Activated T-cell treated with anti-CD3 and anti-CD28 coated beads for 24 hours (primary cell): ENCODE measurements around the gene ZNF354B.
"Not testable (repeated sequence)": the region's sequence is repeated elsewhere in the genome, so short reads cannot be mapped to it uniquely, and the experiment has no call there.

Experiments
- DNase-seq: peaks from one replicate; pipeline ENCODE4 v3.0.0-alpha.2; 2020; ENCODE audit warnings: low read depth

The ZNF354B gene

DNA sequence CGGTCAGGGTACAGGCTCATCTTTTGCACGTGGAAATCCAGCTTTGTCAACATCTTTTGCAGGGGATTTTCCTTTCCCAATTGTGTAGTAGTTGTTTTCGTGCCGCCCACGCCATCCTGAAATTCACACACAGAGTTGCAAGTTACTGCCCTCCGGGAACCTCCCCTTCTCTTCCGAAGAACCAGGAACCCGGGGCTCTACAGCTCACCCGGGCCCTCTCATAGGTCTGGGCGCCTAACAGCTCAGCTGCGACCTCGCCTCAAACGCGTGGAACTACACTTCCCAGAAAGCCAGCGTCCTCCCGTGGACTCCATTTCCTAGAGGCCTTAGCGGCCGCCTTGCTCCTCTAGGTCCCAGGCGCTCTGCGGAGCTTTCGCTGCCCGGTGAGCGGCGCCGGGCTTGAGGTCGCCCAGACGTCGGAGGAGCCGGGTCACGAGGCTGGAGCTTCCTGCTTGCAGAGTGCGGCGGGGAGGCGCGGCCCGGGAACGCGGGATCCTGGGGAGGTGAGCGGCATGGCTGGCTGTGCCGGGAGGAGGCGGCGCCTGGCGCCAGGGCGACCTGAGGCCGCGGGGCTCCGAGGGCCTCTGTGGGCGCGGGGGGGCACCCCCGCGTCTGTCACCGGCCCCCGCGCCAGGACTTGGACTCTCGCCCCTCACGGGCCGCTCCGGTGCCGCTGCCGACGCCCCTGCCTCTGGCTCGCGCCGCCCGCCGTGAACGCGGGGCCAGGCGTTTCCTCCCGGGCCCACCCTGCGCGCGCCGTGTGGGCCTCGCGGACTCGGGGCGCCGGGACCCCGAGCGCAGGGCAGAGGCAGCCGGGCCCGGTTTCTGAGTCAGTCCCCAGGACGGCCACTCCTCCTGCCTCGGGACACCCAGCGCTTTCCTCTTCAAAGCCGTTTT is at the start of gene ZNF354B:
TSS of gene ZNF354B (plus strand) at position 329 of the 897 bp plus-strand sequence. CDS start 1,095 bp downstream, outside the sequence.
- peak; percentile 78 for DNase-seq

DNA sequence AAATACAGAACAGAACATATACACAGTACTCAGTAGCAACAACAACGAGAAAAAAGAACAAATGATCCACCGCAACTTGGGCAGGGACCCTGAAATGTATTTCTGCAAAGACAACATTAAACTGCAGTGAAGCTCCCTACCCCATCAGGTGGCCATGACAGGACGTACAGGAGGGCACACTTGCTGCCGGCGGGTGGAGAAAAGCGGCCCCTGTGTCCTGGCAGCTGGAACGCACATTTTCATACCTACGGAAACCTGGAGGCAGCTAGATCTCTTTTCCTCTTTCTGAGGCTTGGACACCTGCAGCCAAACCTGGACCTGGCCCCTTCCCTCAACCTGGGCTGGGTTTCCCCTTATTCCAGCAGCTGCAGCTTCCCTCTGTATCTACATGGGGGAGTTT is 42.2 kb upstream of the ZNF354B start:
- DNase-seq: no peak

DNA sequence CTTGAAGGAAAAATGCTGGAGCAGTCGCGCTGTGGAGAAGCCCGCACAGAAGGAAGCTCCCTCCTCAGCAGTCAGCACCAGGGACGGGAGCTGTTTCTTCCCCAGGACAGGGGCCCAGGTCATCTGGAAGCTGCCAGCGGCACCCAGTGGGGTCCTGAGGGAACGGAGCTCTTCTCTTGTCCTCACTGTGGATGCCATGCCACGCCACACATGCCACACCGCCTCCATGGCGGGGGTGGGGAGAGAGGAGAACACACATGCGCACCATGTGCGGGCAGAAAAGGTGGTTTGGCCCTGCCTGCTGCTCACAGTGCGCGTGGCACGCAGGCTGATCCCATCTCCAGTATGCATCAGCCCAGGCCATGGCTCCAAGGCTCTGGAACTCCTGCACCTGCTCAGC is 41.7 kb upstream of the ZNF354B start:
- no peak for DNase-seq

- DNase-seq: no peak
Measured at GRCh38 chr5:178820001-178820400, 39.8 kb upstream of the ZNF354B start.

GRCh38 chr5:178825444-178825843 is 34.3 kb upstream of the ZNF354B start:
- no peak for DNase-seq

GRCh38 chr5:178826216-178826615 is 33.5 kb upstream of the ZNF354B start:
- no peak for DNase-seq

GRCh38 chr5:178827636-178828035 is 32.1 kb upstream of the ZNF354B start:
- no peak for DNase-seq

DNA sequence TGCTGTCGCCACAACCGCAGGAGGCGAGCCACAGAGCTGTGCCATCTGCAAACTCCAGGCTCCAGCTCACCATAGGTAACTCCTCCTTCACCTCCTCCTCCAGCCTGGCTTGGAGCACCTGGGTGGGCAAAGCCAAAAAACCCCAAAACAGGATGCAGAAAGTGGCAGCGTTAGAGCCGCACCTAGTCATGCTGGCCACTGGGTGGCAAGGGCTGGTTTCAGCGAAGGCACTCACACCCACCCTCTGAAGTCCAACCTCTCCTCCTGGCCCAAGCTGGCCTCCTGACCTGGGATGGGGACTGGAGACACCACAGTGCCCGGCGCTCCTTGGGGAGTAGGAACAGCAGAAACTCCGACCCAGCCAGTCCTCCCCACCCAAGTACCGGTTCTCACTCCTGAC is 28.7 kb upstream of the ZNF354B start:
- no peak for DNase-seq

- DNase-seq: no peak
Measured at GRCh38 chr5:178832618-178833201, 27.0 kb upstream of the ZNF354B start.

DNA sequence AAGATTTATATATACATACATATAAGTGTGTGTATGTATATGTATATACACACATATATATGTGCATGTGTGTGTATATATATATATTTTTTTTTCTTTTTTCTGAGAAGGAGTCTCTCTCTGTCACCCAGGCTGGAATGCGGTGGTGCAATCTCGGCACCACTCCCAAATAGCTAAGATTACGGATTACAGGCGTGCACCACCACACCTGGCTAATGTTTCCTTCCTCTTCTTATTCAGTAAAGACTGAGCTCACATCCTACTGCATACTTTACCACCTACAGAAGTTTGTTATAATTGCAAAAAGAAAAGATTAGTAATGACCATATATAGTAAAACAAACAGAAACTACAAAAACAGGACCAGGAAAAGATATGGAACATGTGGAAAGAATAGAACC is 23.1 kb upstream of the ZNF354B start:
- no peak for DNase-seq

DNA sequence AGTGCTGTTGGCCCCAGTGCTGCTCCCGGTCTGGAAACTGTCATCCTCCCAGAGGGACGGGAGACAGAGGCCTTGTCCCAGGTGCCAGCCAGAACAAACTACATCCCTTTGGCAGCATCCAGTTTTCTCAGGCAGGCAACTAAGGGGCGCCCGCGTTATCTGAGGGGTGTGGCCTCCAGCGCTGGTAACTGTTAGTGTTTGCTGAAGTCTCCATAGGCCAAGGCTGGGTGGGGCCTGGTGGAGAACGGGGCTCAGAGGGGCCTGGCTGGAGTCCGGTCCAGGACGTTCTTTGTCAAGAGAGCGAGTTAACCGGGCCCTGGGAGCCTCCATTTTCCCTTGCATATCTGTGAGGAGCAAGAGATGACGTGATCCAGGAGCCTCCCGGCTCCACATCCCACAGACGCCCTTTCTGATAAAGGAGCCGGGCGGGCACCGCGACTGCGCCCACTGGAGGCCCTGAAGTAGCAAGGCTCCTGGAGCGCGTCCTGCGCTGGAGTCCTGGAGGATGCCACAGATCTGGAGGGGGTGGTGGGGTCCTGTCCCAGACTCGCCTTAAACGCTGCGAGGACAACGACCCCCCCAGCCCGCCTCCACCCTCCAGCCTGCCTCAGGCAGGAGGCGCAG is 20.9 kb upstream of the ZNF354B start:
- not testable (repeated sequence) for DNase-seq

DNA sequence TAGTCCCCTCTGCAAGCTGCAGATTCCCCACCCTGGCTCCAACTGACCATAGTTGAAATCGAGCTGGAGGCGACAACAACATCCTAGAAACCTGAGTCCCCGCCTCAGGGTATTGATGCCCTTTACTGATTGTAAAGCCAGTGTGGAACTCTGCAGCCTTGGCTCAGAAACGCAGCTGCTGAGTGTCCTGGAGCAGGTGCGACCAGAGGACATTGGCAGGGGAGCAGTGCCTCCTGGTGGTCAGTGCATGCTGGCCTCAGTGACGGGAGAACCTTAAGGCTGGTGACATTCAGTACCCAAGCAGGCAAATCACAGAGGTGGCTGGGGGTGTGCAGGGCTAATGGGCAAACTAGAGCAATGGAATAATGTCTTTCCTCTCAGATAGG is 20.4 kb upstream of the ZNF354B start:
- peak; percentile 7 for DNase-seq

GRCh38 chr5:178840399-178840798 is 19.4 kb upstream of the ZNF354B start:
- DNase-seq: not testable (repeated sequence)

DNA sequence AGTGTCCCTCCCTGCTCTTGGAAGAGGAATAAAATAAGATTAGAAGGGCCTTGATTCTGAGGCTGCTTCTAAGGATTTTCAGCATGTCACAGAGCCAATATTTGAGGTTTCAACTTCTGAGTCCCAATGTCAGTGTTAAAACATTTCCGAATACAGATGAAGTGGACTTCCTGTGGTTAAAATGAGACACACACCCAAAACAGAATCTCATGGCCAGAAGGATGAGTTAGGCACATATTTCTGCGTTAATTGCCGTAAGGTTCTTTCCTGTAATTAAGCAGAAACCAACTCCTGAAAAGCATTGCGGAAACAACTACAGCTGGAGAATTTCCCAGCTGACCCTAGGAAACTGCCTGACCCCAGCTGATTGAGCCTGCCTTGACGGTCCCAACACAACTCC is 10.4 kb upstream of the ZNF354B start:
- DNase-seq: no peak

GRCh38 chr5:178851951-178852350 is 7.8 kb upstream of the ZNF354B start:
- no peak for DNase-seq

- no peak for DNase-seq
Measured at GRCh38 chr5:178854284-178854683, 5.5 kb upstream of the ZNF354B start.

DNA sequence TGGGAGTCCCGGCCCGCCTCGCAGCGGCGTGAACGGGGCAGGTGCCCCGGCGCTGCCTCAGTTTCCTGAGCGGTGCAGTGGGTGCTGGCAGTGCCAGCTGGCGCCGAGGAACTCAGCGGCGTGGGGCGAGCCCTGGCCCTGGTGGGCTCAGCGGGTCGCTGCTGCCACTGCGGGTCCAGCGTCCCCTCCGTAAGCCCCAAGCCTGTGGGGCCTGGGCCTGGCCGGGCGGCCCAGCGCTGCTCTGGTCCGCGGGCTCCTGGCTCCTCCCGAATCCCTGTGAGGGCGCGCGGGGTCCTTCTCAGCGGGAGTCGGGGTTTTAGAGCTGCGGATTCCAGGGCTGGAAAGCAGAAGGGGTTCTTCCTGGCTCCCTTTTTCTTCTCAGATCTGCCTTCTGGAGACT is 862 bp downstream of the ZNF354B start:
- not testable (repeated sequence) for DNase-seq

- no peak for DNase-seq
Measured at GRCh38 chr5:178861627-178862026, 1.9 kb downstream of the ZNF354B start.

- DNase-seq: no peak
Measured at GRCh38 chr5:178866946-178867345, 7.2 kb downstream of the ZNF354B start.

- no peak for DNase-seq
Measured at GRCh38 chr5:178869577-178869976, 9.8 kb downstream of the ZNF354B start.

DNA sequence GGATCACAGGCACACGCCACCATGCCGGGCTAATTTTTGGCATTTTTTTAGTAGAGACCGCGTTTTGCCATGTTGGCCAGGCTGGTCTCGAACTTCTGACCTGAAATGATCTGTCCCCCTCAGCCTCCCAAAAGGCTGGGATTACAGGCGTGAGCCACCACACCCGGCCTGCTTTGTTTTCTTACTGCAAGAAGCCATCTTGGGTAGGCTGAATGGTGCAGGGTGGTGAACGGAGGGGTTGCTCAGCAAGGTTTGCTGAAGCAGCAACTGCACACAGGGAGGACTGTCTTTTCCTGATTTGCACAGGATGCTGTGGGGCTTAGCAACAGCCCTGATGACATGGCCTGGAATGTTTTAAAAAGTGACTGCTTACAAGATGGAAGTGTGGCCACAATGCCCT is 10.7 kb downstream of the ZNF354B start:
- DNase-seq: no peak

DNA sequence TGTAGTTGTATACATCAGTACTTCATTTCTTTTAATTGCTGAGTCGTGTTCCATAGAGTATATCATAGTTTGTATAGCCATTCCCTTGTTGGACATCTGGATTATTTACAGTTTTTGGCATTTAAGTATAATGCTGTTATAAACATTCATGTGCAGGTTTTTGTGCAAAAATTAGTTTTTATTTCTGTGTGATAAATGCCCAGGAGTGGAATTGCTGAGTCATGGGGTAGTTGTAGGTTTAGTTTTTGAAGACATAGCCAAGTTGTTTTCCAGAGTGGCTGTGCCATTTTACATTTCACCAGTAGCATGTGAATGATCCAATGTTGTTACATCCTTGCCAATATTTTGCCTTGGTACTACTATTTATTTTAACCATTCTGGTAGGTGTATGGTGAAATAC is 12.5 kb downstream of the ZNF354B start:
- DNase-seq: no peak

- not testable (repeated sequence) for DNase-seq
Measured at GRCh38 chr5:178883115-178883694, 23.5 kb downstream of the ZNF354B start.
